K562 (cell line): ENCODE data around the gene MOCOS. TPM values are rescaled to one million over a fixed set of nuclear protein-coding genes. Genes with fewer than 3 reads are reported as not detected.
A peak's percentile ranks its signal among the peaks of the same experiment; 100 is the strongest.

Experiments
- ATAC-seq: fragments of 200-7000 bp; cut with Tn5 transposase; 3 replicates; pipeline ENCODE4 v1.9.1; 2020; ENCODE audit warnings: moderate library complexity
- BruUV-seq: library from RNA; stranded (reverse); fragments of 400-500 nt; replicated peaks from 2 replicates; lab custom pipeline; 2021; lab: Mats Ljungman, UMichigan
- CTCF ChIA-PET: fragments of 300-600 bp; formaldehyde crosslinking; extraction: SDS; loops from one replicate; lab custom pipeline; 2021; ENCODE audit warnings: low intra/inter-chr PET ratio; lab: Yijun Ruan, JAX
- POLR2A ChIA-PET: fragments of 300-600, 350-650 bp; sonication (Branson Sonifier 250); formaldehyde crosslinking; extraction: SDS; loops from one replicate; lab custom pipeline; 2021; ENCODE audit warnings: antibody characterized with exemption, inconsistent platforms; lab: Yijun Ruan, JAX
- DNase-seq, 4 experiments: peaks; one replicate each; pipeline versions ENCODE4 v3.0.0 to v3.0.0-alpha.2; 2011 to 2018; ENCODE audit warnings: low spot score in 3 of 4, mixed read lengths in 3 of 4; ENCODE audit errors: extremely low read depth in 1 of 4
- FAIRE-seq: peaks from 2 replicates; lab custom pipeline; 2011; peaks lifted over from hg19 to GRCh38; lab: Jason Lieb, UNC
- H2AFZ ChIP-seq: 2 replicates; pipeline ENCODE4 v1.6.0; 2011; ENCODE audit warnings: low read depth, low read length, control low read depth, inconsistent platforms
- H3K27ac ChIP-seq: fragments of 200-600 bp; 3 replicates; pipeline ENCODE4 v1.8.0; 2011; ENCODE audit warnings: low read depth, mild to moderate bottlenecking, control low read depth, inconsistent platforms, low read length, moderate library complexity, mixed read lengths; ENCODE audit errors: extremely low read depth
- H3K27me3 ChIP-seq, 2 experiments: fragments of 300-600 bp in 1 of 2; 2 replicates in 1 of 2; 3 replicates in 1 of 2; pipeline versions ENCODE4 v1.6.0 to v1.8.0; 2011; ENCODE audit warnings: inconsistent platforms in 2 of 2, low read length in 2 of 2, mild to moderate bottlenecking in 1 of 2, mixed read lengths in 1 of 2, moderate library complexity in 1 of 2; ENCODE audit not compliant: control insufficient read depth in 2 of 2, insufficient read depth in 2 of 2
- H3K36me3 ChIP-seq: fragments of 300-600 bp; 3 replicates; pipeline ENCODE4 v1.8.0; 2011; ENCODE audit warnings: mild to moderate bottlenecking, low read length, inconsistent platforms; ENCODE audit not compliant: control insufficient read depth, insufficient read depth
- H3K4me1 ChIP-seq, 2 experiments: fragments of 200-600 bp in 1 of 2; replicated peaks in 1 of 2; 2 replicates in 1 of 2; 3 replicates in 1 of 2; pipeline versions ENCODE4 v1.5.1 to v1.8.0; 2011; ENCODE audit warnings: inconsistent platforms in 2 of 2, low read length in 2 of 2, mild to moderate bottlenecking in 1 of 2, mixed read lengths in 1 of 2, moderate library complexity in 1 of 2; ENCODE audit not compliant: control insufficient read depth in 2 of 2, insufficient read depth in 2 of 2
- H3K4me2 ChIP-seq: 2 replicates; pipeline ENCODE4 v1.6.1; 2011; ENCODE audit warnings: low read length, control low read depth, inconsistent platforms, mixed read lengths; ENCODE audit not compliant: insufficient read depth
- H3K4me3 ChIP-seq: fragments of 200-600 bp; sonication (generic), shearing (Covaris generic); 2 replicates; pipeline ENCODE4 v1.5.1; 2016; ENCODE audit warnings: control low read depth, inconsistent platforms
- H3K79me2 ChIP-seq: fragments of 200-600 bp; 3 replicates; pipeline ENCODE4 v1.8.0; 2011; ENCODE audit warnings: low read length, inconsistent platforms; ENCODE audit not compliant: control insufficient read depth, insufficient read depth
- H3K9ac ChIP-seq, 2 experiments: 2 replicates each; pipeline versions ENCODE4 v1.6.0 to v1.6.1; 2011; ENCODE audit warnings: low read depth in 2 of 2, low read length in 2 of 2, control low read depth in 1 of 2, inconsistent platforms in 1 of 2, mild to moderate bottlenecking in 1 of 2, mixed read lengths in 1 of 2; ENCODE audit not compliant: insufficient read depth in 1 of 2
- H3K9me1 ChIP-seq: one replicate; pipeline ENCODE4 v1.6.0; 2011; ENCODE audit warnings: inconsistent platforms, mild to moderate bottlenecking, low read length, moderate library complexity; ENCODE audit not compliant: control insufficient read depth, insufficient read depth
- H3K9me3 ChIP-seq: replicated peaks from 2 replicates; pipeline ENCODE4 v1.5.1; 2011; ENCODE audit warnings: low read depth, low read length, inconsistent platforms; ENCODE audit not compliant: control insufficient read depth, insufficient read depth
- H4K20me1 ChIP-seq: replicated peaks from 2 replicates; pipeline ENCODE4 v1.6.1; 2011; ENCODE audit warnings: low read length, inconsistent platforms, mixed read lengths; ENCODE audit not compliant: control insufficient read depth, insufficient read depth
- CBX8 ChIP-seq: fragments of 200-600 bp; sonication (generic); IDR thresholded peaks from 2 replicates; pipeline ENCODE4 v1.6.1; 2012; ENCODE audit warnings: borderline replicate concordance, mixed run types, low read depth, mild to moderate bottlenecking, moderate library complexity, mixed read lengths, low read length, control low read depth, inconsistent platforms; ENCODE audit not compliant: poor library complexity, severe bottlenecking; ENCODE audit errors: extremely low read depth
- EGR1 ChIP-seq: fragments of 450-650 bp; conservative IDR thresholded peaks from 2 replicates; pipeline ENCODE4 v1.6.1; 2017; ENCODE audit warnings: mild to moderate bottlenecking
- MCM7 ChIP-seq, 2 experiments: fragments of 450-650 bp; IDR thresholded peaks; 2 replicates each; pipeline ENCODE4 v1.6.1; 2016 to 2018
- MTA2 ChIP-seq: fragments of 450-650 bp; IDR thresholded peaks from 2 replicates; pipeline ENCODE4 v1.6.1; 2016; ENCODE audit warnings: low read depth
- POLR2H ChIP-seq: IDR thresholded peaks from 2 replicates; pipeline ENCODE4 v1.6.1; 2016; ENCODE audit warnings: missing genetic modification characterization, low read depth, mild to moderate bottlenecking, control low read depth, missing compliant biosample characterization, moderate library complexity
- SMAD1 ChIP-seq: fragments of 150-350 bp; IDR thresholded peaks from 2 replicates; pipeline ENCODE4 v1.6.1; 2014; ENCODE audit warnings: low read length, low read depth; ENCODE audit not compliant: partially characterized antibody
- ZC3H8 ChIP-seq: fragments of 450-650 bp; IDR thresholded peaks from 2 replicates; pipeline ENCODE4 v1.6.1; 2017
- ZNF143 ChIP-seq: sonication (generic); formaldehyde crosslinking; IDR thresholded peaks from 2 replicates; pipeline ENCODE4 v1.9.0; 2022; ENCODE audit warnings: mild to moderate bottlenecking, missing genetic modification reagents
- ZNF518B ChIP-seq: fragments of 250-450 bp; sonication (Bioruptor Pico); IDR thresholded peaks from 2 replicates; pipeline ENCODE4 v1.5.0; 2021; ENCODE audit warnings: mild to moderate bottlenecking, moderate library complexity
- ZNF707 ChIP-seq: fragments of 250-450 bp; sonication (Bioruptor Pico); conservative IDR thresholded peaks from 2 replicates; pipeline ENCODE4 v1.8.0; 2022; ENCODE audit warnings: inconsistent platforms, mild to moderate bottlenecking, moderate library complexity
- WGBS: fragments of 100-300 bp; shearing (Covaris generic); methylation state at CpG from one replicate; pipeline ENCODE4 v1.1.6; 2016; ENCODE audit warnings: low coverage, mixed read lengths; ENCODE audit not compliant: insufficient coverage; ENCODE audit errors: missing lambda C conversion rate; 5-methylcytosine and 5-hydroxymethylcytosine counted together
- in situ Hi-C: fragments of 300-500 bp; cut with MboI; formaldehyde crosslinking; loops from 4 replicates; pipeline ENCODE4 v1.15.0; 2018; ENCODE audit warnings: inconsistent platforms, mixed read lengths
- intact Hi-C: fragments of 100-400 bp; cut with micrococcal nuclease; formaldehyde crosslinking; loops from 2 replicates; pipeline ENCODE4 v1.14.2; 2022
- polyA plus RNA-seq, 8 experiments: library from polyadenylated mRNA; depleted of rRNA in 4 of 8; stranded (reverse) in 5 of 8; unstranded in 3 of 8; fragments of >200 nt; fragmentation: Nextera tagmentation in 2 of 8; fragmentation: Illumina TruSeq in 1 of 8; extraction: Ambion mirVana in 2 of 8; extraction: Trizol in 1 of 8; gene quantifications; 2 replicates each; pipeline versions ENCODE4 v1.2.1 to v1.2.3, GENCODE V29; 2011 to 2014; ENCODE audit warnings: inconsistent platforms in 1 of 8, missing spikeins in 1 of 8
- total RNA-seq, 7 experiments: library from RNA; depleted of rRNA in 6 of 7; stranded (reverse); fragments of >200 nt in 6 of 7; fragmentation: Illumina TruSeq in 2 of 7; extraction: Trizol in 2 of 7; gene quantifications; 2 replicates each; pipeline versions ENCODE4 v1.2.1 to v1.2.3, GENCODE V29; 2011 to 2021; ENCODE audit warnings: low replicate concordance in 1 of 7
- TF ChIP-seq, protein P1 (sequence below): fragments of 450-650 bp; IDR thresholded peaks from one replicate; pipeline ENCODE4 v1.6.1; 2018; ENCODE audit warnings: mild to moderate bottlenecking, moderate library complexity; ENCODE audit not compliant: partially characterized antibody

The MOCOS gene
- total and polyA plus RNA-seq, 9 of the 15 experiments (the other 6 are each of a cell fraction or from before 2014, with no cell fraction given) = 4.5 to 12.4 (median 9.1) TPM

GRCh38 chr18:36299015-36299414 lies 111.7 kb downstream of the MOCOS start:
- FAIRE-seq = no peak
- H3K9ac ChIP-seq = no peak overlapping the region
- WGBS = 11% methylated on average over 6 of the region's 6 CpGs
- no peaks in the 10 kb centered on the region for H3K9me3 ChIP-seq
- H3K4me3 ChIP-seq = no peak overlapping the region
- H3K4me2 ChIP-seq = no peak overlapping the region
- no peaks in the 10 kb centered on the region for H3K36me3 ChIP-seq
- H3K27me3 ChIP-seq = peaks cover 31 to 39% of the 10 kb centered on the region in 2 experiments
- POLR2A ChIA-PET = interaction anchor here (0.6 kb wide), 1 partner anchor 235 kb away, joined by 3 read pairs; no protein-coding TSS in a partner anchor
- no peaks in the 10 kb centered on the region for H3K79me2 ChIP-seq
- peaks cover 0 to 20% of the 10 kb centered on the region in 2 experiments; a peak in 4 of 5 replicates for H3K4me1 ChIP-seq
- no peak for DNase-seq
- H2AFZ ChIP-seq = no peak overlapping the region
- ATAC-seq = no peak
- peaks cover 6% of the 10 kb centered on the region; the same call in 1 of the 2 replicates for H4K20me1 ChIP-seq
- TF ChIP-seq CBX8 (peak; percentile 51), ZNF143 (CRISPR knock-in tag) (no peak), MTA2 (no peak)
- no TSS peak for BruUV-seq
- no peak overlapping the region for H3K27ac ChIP-seq
- in situ Hi-C loops = no loop called here
- H3K9me1 ChIP-seq = no peaks in the 10 kb centered on the region
- CTCF ChIA-PET = no interaction called here
- intact Hi-C loops = loop anchor here (5.0 kb wide), 1 partner anchor 273 kb away; no protein-coding TSS in a partner anchor

DNA sequence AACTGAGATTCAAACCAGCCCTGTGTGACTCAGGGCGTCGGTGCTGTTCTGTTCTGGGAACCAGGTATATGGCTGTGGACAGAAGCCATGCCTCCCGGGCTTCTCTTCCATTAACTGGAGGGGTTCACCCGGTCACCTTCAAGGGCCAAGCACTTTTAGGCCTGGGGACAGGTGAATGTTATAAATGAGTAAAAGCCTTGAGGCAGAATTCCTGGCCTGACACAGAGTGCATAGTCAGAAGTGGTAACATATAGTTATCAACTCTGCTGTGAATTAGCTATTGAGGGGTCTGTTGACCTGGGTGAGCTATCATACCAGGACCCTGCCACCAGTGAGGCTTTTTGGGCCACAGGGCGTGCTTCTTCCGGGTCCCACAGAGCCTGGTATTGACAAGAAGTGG lies 112.9 kb downstream of the MOCOS start:
- Histone ChIP-seq H3K4me3 (no peak overlapping the region), H3K4me1 (peaks cover 0 to 20% of the 10 kb centered on the region in 2 experiments; a peak in 4 of 5 replicates), H4K20me1 (peaks cover 6% of the 10 kb centered on the region; the same call in 1 of the 2 replicates), H3K9me3 (no peaks in the 10 kb centered on the region), H3K36me3 (no peaks in the 10 kb centered on the region), H3K9ac (no peak overlapping the region), H3K4me2 (no peak overlapping the region), H3K27ac (no peak overlapping the region), H3K9me1 (no peaks in the 10 kb centered on the region), H3K27me3 (peaks cover 31 to 33% of the 10 kb centered on the region in 2 experiments), H3K79me2 (no peaks in the 10 kb centered on the region), H2AFZ (no peak overlapping the region)
- FAIRE-seq = no peak
- no peak for ATAC-seq
- no TSS peak for BruUV-seq
- WGBS = 1% methylated on average over 6 of the region's 6 CpGs
- intact Hi-C loops (no loop called here), in situ Hi-C loops (no loop called here)
- no peak for DNase-seq
- ChIA-PET POLR2A (no interaction called here), CTCF (no interaction called here)
- no peak for TF ChIP-seq ZC3H8
- TF ChIP-seq ZNF518B = no peak
- no peak for TF ChIP-seq MCM7 (IDR thresholded peaks at IDR 0.05)
- no peak for TF ChIP-seq POLR2H (tag)
- no peak for TF ChIP-seq SMAD1
- TF ChIP-seq EGR1 = no peak
- TF ChIP-seq ZNF707 (CRISPR knock-in tag) = no peak
- TF ChIP-seq, protein P1, sequence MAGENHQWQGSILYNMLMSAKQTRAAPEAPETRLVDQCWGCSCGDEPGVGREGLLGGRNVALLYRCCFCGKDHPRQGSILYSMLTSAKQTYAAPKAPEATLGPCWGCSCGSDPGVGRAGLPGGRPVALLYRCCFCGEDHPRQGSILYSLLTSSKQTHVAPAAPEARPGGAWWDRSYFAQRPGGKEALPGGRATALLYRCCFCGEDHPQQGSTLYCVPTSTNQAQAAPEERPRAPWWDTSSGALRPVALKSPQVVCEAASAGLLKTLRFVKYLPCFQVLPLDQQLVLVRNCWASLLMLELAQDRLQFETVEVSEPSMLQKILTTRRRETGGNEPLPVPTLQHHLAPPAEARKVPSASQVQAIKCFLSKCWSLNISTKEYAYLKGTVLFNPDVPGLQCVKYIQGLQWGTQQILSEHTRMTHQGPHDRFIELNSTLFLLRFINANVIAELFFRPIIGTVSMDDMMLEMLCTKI = no peak
